WERI-Rb-1 (cell line): Measurements from ENCODE around the gene CMIP.

ENCODE experiments used
- DNase-seq: peaks from one replicate; pipeline ENCODE4 v3.0.0-alpha.2; 2020
- H3K27ac ChIP-seq: fragments of 250-450 bp; sonication (Bioruptor Pico); 2 replicates; pipeline ENCODE4 v1.5.1; 2020; ENCODE audit warnings: mild to moderate bottlenecking, moderate library complexity
- H3K27me3 ChIP-seq: fragments of 250-450 bp; sonication (Bioruptor Pico); 2 replicates; pipeline ENCODE4 v1.5.1; 2021; ENCODE audit warnings: mild to moderate bottlenecking, low read depth, moderate library complexity; ENCODE audit not compliant: insufficient read depth, severe bottlenecking
- H3K36me3 ChIP-seq: fragments of 250-450 bp; sonication (Bioruptor Pico); 2 replicates; pipeline ENCODE4 v1.5.1; 2020; ENCODE audit warnings: mild to moderate bottlenecking, moderate library complexity
- H3K4me3 ChIP-seq: 2 replicates; pipeline ENCODE4 v1.5.1; 2011; ENCODE audit warnings: low read depth, mild to moderate bottlenecking, control low read depth, low read length
- H3K9me3 ChIP-seq: fragments of 250-450 bp; sonication (Bioruptor Pico); 2 replicates; pipeline ENCODE4 v1.5.1; 2021; ENCODE audit warnings: mild to moderate bottlenecking, moderate library complexity; ENCODE audit not compliant: severe bottlenecking
- CTCF ChIP-seq: IDR thresholded peaks from 2 replicates; pipeline ENCODE4 v1.5.1; 2011; ENCODE audit warnings: low read depth, mild to moderate bottlenecking, control low read depth, inconsistent platforms, low read length

Gene CMIP

GRCh38 chr16:81728435-81728834, 283.8 kb downstream of the CMIP start:
- no peak for TF ChIP-seq CTCF
- no peak overlapping the region for H3K27ac ChIP-seq

GRCh38 chr16:81729451-81729850, 284.8 kb downstream of the CMIP start:
- H3K9me3 ChIP-seq = no peaks in the 10 kb centered on the region
- no peaks in the 10 kb centered on the region for H3K36me3 ChIP-seq
- no peaks in the 10 kb centered on the region for H3K27me3 ChIP-seq
- TF ChIP-seq CTCF = no peak
- no peak for DNase-seq
- H3K4me3 ChIP-seq = no peak overlapping the region
- no peak overlapping the region for H3K27ac ChIP-seq

More at GRCh38 chr16:81728435-81728834, 283.8 kb downstream of the CMIP start:
- Histone ChIP-seq H3K9me3 (no peaks in the 10 kb centered on the region), H3K4me3 (no peak overlapping the region), H3K27me3 (no peaks in the 10 kb centered on the region), H3K36me3 (no peaks in the 10 kb centered on the region)
- DNase-seq = no peak

GRCh38 chr16:81730090-81731051, 285.8 kb downstream of the CMIP start:
- TF ChIP-seq CTCF = peak; percentile 69
- no peaks in the 10 kb centered on the region for H3K36me3 ChIP-seq
- no peaks in the 10 kb centered on the region for H3K27me3 ChIP-seq
- peak overlapping the region; percentile 4; the same call in 1 of the 2 replicates for H3K4me3 ChIP-seq
- H3K9me3 ChIP-seq = no peaks in the 10 kb centered on the region
- peak; percentile 73 for DNase-seq
- no peak overlapping the region for H3K27ac ChIP-seq

GRCh38 chr16:81731649-81732048, 287.0 kb downstream of the CMIP start:
- no peaks in the 10 kb centered on the region for H3K36me3 ChIP-seq
- DNase-seq = no peak
- no peak for TF ChIP-seq CTCF
- no peaks in the 10 kb centered on the region for H3K9me3 ChIP-seq
- no peak overlapping the region for H3K27ac ChIP-seq
- H3K4me3 ChIP-seq = no peak overlapping the region
- no peaks in the 10 kb centered on the region for H3K27me3 ChIP-seq

- DNase-seq = no peak
- H3K27ac ChIP-seq = no peak overlapping the region
- H3K36me3 ChIP-seq = no peaks in the 10 kb centered on the region
- H3K27me3 ChIP-seq = no peaks in the 10 kb centered on the region
- H3K4me3 ChIP-seq = no peak overlapping the region
- no peaks in the 10 kb centered on the region for H3K9me3 ChIP-seq
- no peak for TF ChIP-seq CTCF
Measured at GRCh38 chr16:81732699-81733098, 288.1 kb downstream of the CMIP start.

GRCh38 chr16:81733295-81733694, 288.7 kb downstream of the CMIP start:
- Histone ChIP-seq H3K4me3 (no peak overlapping the region), H3K27me3 (no peaks in the 10 kb centered on the region), H3K36me3 (no peaks in the 10 kb centered on the region), H3K27ac (no peak overlapping the region), H3K9me3 (no peaks in the 10 kb centered on the region)
- TF ChIP-seq CTCF = no peak
- DNase-seq = no peak
